Measurements from ENCODE around the gene MIA3. TPM values are rescaled to one million over a fixed set of nuclear protein-coding genes. Genes with fewer than 3 reads are reported as not detected.

The MIA3 gene
- total and polyA plus RNA-seq, 4 donors = 20.7 to 69.3 (median 41.6) TPM

- TF ChIP-seq CTCF (IDR thresholded peaks at IDR 0.05; ENCODE audit: control extremely low read depth, extremely low read depth) = no peak
- peak; percentile 24 for ATAC-seq (ENCODE audit: insufficient read depth, low FRiP score)
- WGBS, 2 donors = 19 to 22% methylated on average over 20 of the region's 20 CpGs
- peak; percentile 26 to 43 (median 30) for DNase-seq
- peak overlapping the region in 1 of 2 donors; percentile 41 for H3K27ac ChIP-seq (ENCODE audit: low read depth in 1 of 2, low read length in 1 of 2)
- peak overlapping the region; percentile 49 to 71 for H3K9ac ChIP-seq (ENCODE audit: insufficient read depth in 1 of 2, low read length in 2 of 2)
- H3K9me3 ChIP-seq (ENCODE audit: control insufficient read depth in 4 of 4, insufficient read depth in 3 of 4, low read length in 3 of 4) = no peaks in the 10 kb centered on the region
- peaks cover 0 to 13% (median 4%) of the 10 kb centered on the region in 5 donors for H3K4me1 ChIP-seq (ENCODE audit: control insufficient read depth in 5 of 5, insufficient read depth in 5 of 5, low read length in 5 of 5)
- peaks cover 0 to 6% (median under 1%) of the 10 kb centered on the region in 3 donors for H3K27me3 ChIP-seq (ENCODE audit: control insufficient read depth in 3 of 3, insufficient read depth in 3 of 3, low read length in 2 of 3)
- peak overlapping the region; percentile 100 for H3K4me3 ChIP-seq
- peaks cover 0 to 9% (median 5%) of the 10 kb centered on the region in 4 donors for H3K36me3 ChIP-seq (ENCODE audit: control insufficient read depth in 4 of 4, insufficient read depth in 4 of 4, low read length in 4 of 4)
These were observed 1.1 kb downstream of the MIA3 start for GRCh38 chr1:222618880-222619596.

- ATAC-seq (ENCODE audit: insufficient read depth, low FRiP score) (no peak), DNase-seq (no peak)
- TF ChIP-seq CTCF (IDR thresholded peaks at IDR 0.05; ENCODE audit: control extremely low read depth, extremely low read depth) = no peak
- Histone ChIP-seq H3K4me3 (no peak overlapping the region), H3K27ac (ENCODE audit: low read depth in 1 of 2, low read length in 1 of 2) (no peak overlapping the region), H3K9me3 (ENCODE audit: control insufficient read depth in 4 of 4, insufficient read depth in 3 of 4, low read length in 3 of 4) (no peaks in the 10 kb centered on the region), H3K4me1 (ENCODE audit: control insufficient read depth in 5 of 5, insufficient read depth in 5 of 5, low read length in 5 of 5) (peaks cover 0 to 13% (median 4%) of the 10 kb centered on the region in 5 donors), H3K36me3 (ENCODE audit: control insufficient read depth in 4 of 4, insufficient read depth in 4 of 4, low read length in 4 of 4) (peaks cover 1 to 13% (median 6%) of the 10 kb centered on the region in 4 donors), H3K27me3 (ENCODE audit: control insufficient read depth in 3 of 3, insufficient read depth in 3 of 3, low read length in 2 of 3) (no peaks in the 10 kb centered on the region), H3K9ac (ENCODE audit: insufficient read depth in 1 of 2, low read length in 2 of 2) (no peak overlapping the region)
- WGBS, 2 donors = 84% methylated on average over 2 of the region's 2 CpGs
These were observed 2.7 kb downstream of the MIA3 start for GRCh38 chr1:222620566-222620965.

- peaks cover 9 to 20% (median 9%) of the 10 kb centered on the region in 4 donors for H3K36me3 ChIP-seq (ENCODE audit: control insufficient read depth in 4 of 4, insufficient read depth in 4 of 4, low read length in 4 of 4)
- DNase-seq (no peak), ATAC-seq (ENCODE audit: insufficient read depth, low FRiP score) (no peak)
- TF ChIP-seq CTCF (IDR thresholded peaks at IDR 0.05; ENCODE audit: control extremely low read depth, extremely low read depth) = no peak
- peaks cover 0 to 9% (median 4%) of the 10 kb centered on the region in 5 donors for H3K4me1 ChIP-seq (ENCODE audit: control insufficient read depth in 5 of 5, insufficient read depth in 5 of 5, low read length in 5 of 5)
- whole genome bisulfite sequencing, 2 donors = 74 to 86% methylated on average over 5 of the region's 5 CpGs
- H3K9me3 ChIP-seq (ENCODE audit: control insufficient read depth in 4 of 4, insufficient read depth in 3 of 4, low read length in 3 of 4) = no peaks in the 10 kb centered on the region
- H3K27ac ChIP-seq (ENCODE audit: low read depth in 1 of 2, low read length in 1 of 2) = no peak overlapping the region
- H3K27me3 ChIP-seq (ENCODE audit: control insufficient read depth in 3 of 3, insufficient read depth in 3 of 3, low read length in 2 of 3) = no peaks in the 10 kb centered on the region
- no peak overlapping the region for H3K9ac ChIP-seq (ENCODE audit: insufficient read depth in 1 of 2, low read length in 2 of 2)
- H3K4me3 ChIP-seq = no peak overlapping the region
These were observed 4.9 kb downstream of the MIA3 start for GRCh38 chr1:222622765-222623164.
